Measurements from ENCODE around the gene GAS2L2.

The GAS2L2 gene

GRCh38 chr17:35714988-35715387 lies 38.1 kb downstream of the GAS2L2 start:
- Histone ChIP-seq H3K27me3 (ENCODE audit: insufficient read depth, low read depth) (no peaks in the 10 kb centered on the region), H3K36me3 (ENCODE audit: insufficient read depth) (no peaks in the 10 kb centered on the region), H3K27ac (no peak overlapping the region), H4K20me1 (ENCODE audit: insufficient read depth) (no peaks in the 10 kb centered on the region), H2AFZ (ENCODE audit: low read depth) (no peak overlapping the region), H3K4me2 (no peak overlapping the region), H3K4me3 (IDR thresholded peaks at IDR 0.05; ENCODE audit: insufficient read depth, low read depth, low read length) (no peak overlapping the region), H3K4me1 (ENCODE audit: low read depth, poor library complexity, severe bottlenecking) (no peaks in the 10 kb centered on the region), H3K9ac (no peak overlapping the region), H3K79me2 (ENCODE audit: insufficient read depth, low read depth) (no peaks in the 10 kb centered on the region)
- no peak for TF ChIP-seq CTCF (conservative IDR thresholded peaks at IDR 0.05; ENCODE audit: low read depth, low read length)

GRCh38 chr17:35713069-35713728 lies 39.8 kb downstream of the GAS2L2 start:
- no peak overlapping the region for H3K4me3 ChIP-seq (IDR thresholded peaks at IDR 0.05; ENCODE audit: insufficient read depth, low read depth, low read length)
- H3K36me3 ChIP-seq (ENCODE audit: insufficient read depth) = no peaks in the 10 kb centered on the region
- no peak overlapping the region for H3K9ac ChIP-seq
- TF ChIP-seq CTCF (conservative IDR thresholded peaks at IDR 0.05; ENCODE audit: low read depth, low read length) = no peak
- no peak overlapping the region for H3K4me2 ChIP-seq
- no peaks in the 10 kb centered on the region for H3K4me1 ChIP-seq (ENCODE audit: low read depth, poor library complexity, severe bottlenecking)
- no peaks in the 10 kb centered on the region for H3K27me3 ChIP-seq (ENCODE audit: insufficient read depth, low read depth)
- H3K79me2 ChIP-seq (ENCODE audit: insufficient read depth, low read depth) = no peaks in the 10 kb centered on the region
- no peak overlapping the region for H3K27ac ChIP-seq
- H4K20me1 ChIP-seq (ENCODE audit: insufficient read depth) = no peaks in the 10 kb centered on the region
- H2AFZ ChIP-seq (ENCODE audit: low read depth) = no peak overlapping the region

GRCh38 chr17:35710950-35711349 lies 42.1 kb downstream of the GAS2L2 start:
- Histone ChIP-seq H3K36me3 (ENCODE audit: insufficient read depth) (no peaks in the 10 kb centered on the region), H3K27me3 (ENCODE audit: insufficient read depth, low read depth) (no peaks in the 10 kb centered on the region)

GRCh38 chr17:35709874-35710273 lies 43.2 kb downstream of the GAS2L2 start:
- TF ChIP-seq CTCF (conservative IDR thresholded peaks at IDR 0.05; ENCODE audit: low read depth, low read length) = no peak
- Histone ChIP-seq H3K4me3 (IDR thresholded peaks at IDR 0.05; ENCODE audit: insufficient read depth, low read depth, low read length) (no peak overlapping the region), H3K36me3 (ENCODE audit: insufficient read depth) (no peaks in the 10 kb centered on the region), H3K27me3 (ENCODE audit: insufficient read depth, low read depth) (no peaks in the 10 kb centered on the region), H2AFZ (ENCODE audit: low read depth) (no peak overlapping the region), H3K4me1 (ENCODE audit: low read depth, poor library complexity, severe bottlenecking) (no peaks in the 10 kb centered on the region), H3K9ac (no peak overlapping the region), H3K79me2 (ENCODE audit: insufficient read depth, low read depth) (no peaks in the 10 kb centered on the region), H3K4me2 (no peak overlapping the region), H3K27ac (no peak overlapping the region), H4K20me1 (ENCODE audit: insufficient read depth) (no peaks in the 10 kb centered on the region)

More at GRCh38 chr17:35710950-35711349, 42.1 kb downstream of the GAS2L2 start:
- Histone ChIP-seq H3K9ac (no peak overlapping the region), H3K4me2 (no peak overlapping the region), H3K4me1 (ENCODE audit: low read depth, poor library complexity, severe bottlenecking) (no peaks in the 10 kb centered on the region), H3K4me3 (IDR thresholded peaks at IDR 0.05; ENCODE audit: insufficient read depth, low read depth, low read length) (no peak overlapping the region), H2AFZ (ENCODE audit: low read depth) (no peak overlapping the region), H3K79me2 (ENCODE audit: insufficient read depth, low read depth) (no peaks in the 10 kb centered on the region), H3K27ac (no peak overlapping the region), H4K20me1 (ENCODE audit: insufficient read depth) (no peaks in the 10 kb centered on the region)
- no peak for TF ChIP-seq CTCF (conservative IDR thresholded peaks at IDR 0.05; ENCODE audit: low read depth, low read length)
